ENCODE measurements around the gene CTRB1. TPM values are rescaled to one million over a fixed set of nuclear protein-coding genes. Genes with fewer than 3 reads are reported as not detected.

CTRB1 gene
- total and polyA plus RNA-seq, 2 of the 13 experiments (the other 11 are each of a cell fraction or from before 2014, with no cell fraction given) = not detected

DNA sequence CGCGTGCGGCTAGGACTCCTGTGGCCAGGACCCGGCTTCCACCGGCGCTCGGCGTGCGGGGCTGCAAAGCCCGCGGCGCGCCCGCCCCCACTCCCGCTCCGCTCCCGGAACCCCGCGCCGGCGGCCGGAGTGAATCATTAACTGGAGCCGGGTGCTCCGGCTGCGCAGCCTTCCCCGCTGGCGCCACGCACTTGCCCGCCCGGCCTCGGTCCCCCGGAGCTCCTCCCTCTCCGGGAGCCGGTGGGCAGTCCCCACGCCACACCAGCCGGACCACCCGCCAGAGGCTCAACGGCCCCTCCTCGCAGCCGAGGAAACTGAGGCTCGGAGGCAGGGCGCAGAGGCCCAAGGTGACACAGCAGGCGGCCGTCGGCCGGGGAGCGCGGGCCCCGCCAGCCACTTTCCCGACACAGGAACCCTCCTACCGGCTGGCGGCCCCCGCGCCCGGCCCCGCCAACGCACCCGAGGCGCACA, 32.1 kb downstream of the CTRB1 start:
- BruUV-seq (replicated peaks) = no TSS peak
- peaks cover 84% of the 10 kb centered on the region for H3K4me1 ChIP-seq (ENCODE audit: insufficient read depth, low read length)
- H3K4me2 ChIP-seq (ENCODE audit: low read depth, low read length) = peak overlapping the region; percentile 84
- H3K79me2 ChIP-seq (ENCODE audit: insufficient read depth, low read length) = peaks cover 90% of the 10 kb centered on the region
- H4K20me1 ChIP-seq (ENCODE audit: insufficient read depth, low read length) = peaks cover 40% of the 10 kb centered on the region
- in situ Hi-C loops (cut with HindIII; ENCODE audit: extremely low pct_ligation_motif_present, low pct_unique_long_range_greater_than_20kb) (no loop called here), intact Hi-C loops (cut with micrococcal nuclease; ENCODE audit: unreplicated experiment) (loop anchor here (5.0 kb wide), 1 partner anchor 136 kb away; no protein-coding TSS in a partner anchor)
- H3K27me3 ChIP-seq (ENCODE audit: control insufficient read depth in 1 of 2, insufficient read depth in 2 of 2, low read length in 2 of 2) = no peaks in the 10 kb centered on the region; a peak in 1 of 5 replicates
- FAIRE-seq (no peak), ATAC-seq (peak; percentile 63), DNase-seq (ENCODE audit: low spot score) (peak; percentile 70)
- peak overlapping the region; percentile 99 for H3K9ac ChIP-seq (ENCODE audit: insufficient read depth, low read depth, low read length)
- no peaks in the 10 kb centered on the region for H3K9me3 ChIP-seq (ENCODE audit: low read length)
- POLR2A ChIA-PET = interaction anchor here (0.6 to 14.7 kb wide), 9 partner anchors 12 to 136 kb away, joined by 3 to 312 read pairs (median 9); no protein-coding TSS in a partner anchor
- peaks cover 0 to 7% of the 10 kb centered on the region in 2 experiments; a peak in 2 of 5 replicates for H3K36me3 ChIP-seq (replicated peaks in 1 of 2; ENCODE audit: control insufficient read depth in 1 of 2, insufficient read depth in 2 of 2, low read length in 2 of 2)
- H3K27ac ChIP-seq (ENCODE audit: extremely low read length, insufficient read depth, low read length) = peak overlapping the region; percentile 97
- H2AFZ ChIP-seq (ENCODE audit: low read length) = no peak overlapping the region
- CTCF ChIA-PET (ENCODE audit: low intra/inter-chr PET ratio, low total read pairs) = no interaction called here
- H3K4me3 ChIP-seq (replicated peaks in 1 of 3; ENCODE audit: insufficient read depth in 1 of 3, low read depth in 2 of 3, low read length in 3 of 3) = peak overlapping the region; percentile 76 to 87 (median 86)
- WGBS (ENCODE audit: low lambda C conversion rate) = under 1% methylated on average over 29 of the region's 59 CpGs
- no peak for TF ChIP-seq TOE1 (CRISPR knock-in tag; IDR thresholded peaks at IDR 0.05)
- peak; percentile 39; the same call in 1 of the 2 replicates for TF ChIP-seq NR2C2 (CRISPR knock-in tag; IDR thresholded peaks at IDR 0.05; ENCODE audit: borderline replicate concordance)
- TF ChIP-seq, protein P1, sequence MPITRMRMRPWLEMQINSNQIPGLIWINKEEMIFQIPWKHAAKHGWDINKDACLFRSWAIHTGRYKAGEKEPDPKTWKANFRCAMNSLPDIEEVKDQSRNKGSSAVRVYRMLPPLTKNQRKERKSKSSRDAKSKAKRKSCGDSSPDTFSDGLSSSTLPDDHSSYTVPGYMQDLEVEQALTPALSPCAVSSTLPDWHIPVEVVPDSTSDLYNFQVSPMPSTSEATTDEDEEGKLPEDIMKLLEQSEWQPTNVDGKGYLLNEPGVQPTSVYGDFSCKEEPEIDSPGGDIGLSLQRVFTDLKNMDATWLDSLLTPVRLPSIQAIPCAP (CRISPR knock-in tag; IDR thresholded peaks at IDR 0.05; ENCODE audit: low read depth) = no peak
- TF ChIP-seq ZNF703 (CRISPR knock-in tag; IDR thresholded peaks at IDR 0.05; ENCODE audit: borderline replicate concordance) = peak; percentile 60; the same call in 1 of the 2 replicates
- peak; percentile 36; the same call in 1 of the 2 replicates for TF ChIP-seq ZNF224 (CRISPR knock-in tag; IDR thresholded peaks at IDR 0.05)
- TF ChIP-seq SMARCC2 (IDR thresholded peaks at IDR 0.05) = no peak
- no peak for TF ChIP-seq ZFAT (CRISPR knock-in tag; conservative IDR thresholded peaks at IDR 0.05)
- TF ChIP-seq, protein P2, sequence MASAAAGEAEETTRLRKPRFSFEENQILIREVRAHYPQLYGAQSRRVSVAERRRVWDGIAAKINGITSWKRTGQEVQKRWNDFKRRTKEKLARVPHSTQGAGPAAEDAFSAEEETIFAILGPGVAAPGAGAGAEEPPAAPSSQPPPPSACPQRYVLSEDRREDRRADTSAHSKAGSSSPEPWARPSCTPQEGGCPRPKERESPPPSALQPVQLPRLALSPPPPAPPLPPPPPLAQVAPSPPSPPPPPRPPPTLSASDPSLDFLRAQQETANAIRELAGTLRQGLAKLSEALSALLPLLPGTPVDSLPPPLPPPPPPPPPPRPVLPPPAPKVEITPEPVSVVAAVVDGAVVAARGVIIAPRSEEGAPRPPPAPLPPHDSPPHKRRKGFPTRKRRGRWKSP (CRISPR knock-in tag; IDR thresholded peaks at IDR 0.05) = peak; percentile 61; the same call in 1 of the 2 replicates
- peak; percentile 42 for TF ChIP-seq HNRNPK (IDR thresholded peaks at IDR 0.05; ENCODE audit: low read depth, low read length, poor library complexity, severe bottlenecking)
- TF ChIP-seq PCBP1 (IDR thresholded peaks at IDR 0.05; ENCODE audit: borderline replicate concordance, low read depth, low read length) = no peak
- TF ChIP-seq, protein P3, sequence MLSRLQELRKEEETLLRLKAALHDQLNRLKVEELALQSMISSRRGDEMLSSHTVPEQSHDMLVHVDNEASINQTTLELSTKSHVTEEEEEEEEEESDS (CRISPR knock-in tag; IDR thresholded peaks at IDR 0.05; ENCODE audit: borderline replicate concordance) = no peak
- peak; percentile 28; the same call in 1 of the 2 replicates for TF ChIP-seq ZNF546 (CRISPR knock-in tag; conservative IDR thresholded peaks at IDR 0.05)
- 0 out of 2 replicates have a peak, but pooled peaks have one; percentile 58 for TF ChIP-seq ZNF891 (CRISPR knock-in tag; IDR thresholded peaks at IDR 0.05)
- no peak for TF ChIP-seq NFE2L2 (IDR thresholded peaks at IDR 0.05; ENCODE audit: low read length)
- no peak for TF ChIP-seq JUNB (CRISPR knock-in tag; IDR thresholded peaks at IDR 0.05; ENCODE audit: borderline replicate concordance)
- TF ChIP-seq ZNF138 (CRISPR knock-in tag; IDR thresholded peaks at IDR 0.05; ENCODE audit: low read depth) = no peak; the same call in none of the 2 replicates
- TF ChIP-seq HMG20B (CRISPR knock-in tag; conservative IDR thresholded peaks at IDR 0.05) = no peak
- TF ChIP-seq, protein P4, sequence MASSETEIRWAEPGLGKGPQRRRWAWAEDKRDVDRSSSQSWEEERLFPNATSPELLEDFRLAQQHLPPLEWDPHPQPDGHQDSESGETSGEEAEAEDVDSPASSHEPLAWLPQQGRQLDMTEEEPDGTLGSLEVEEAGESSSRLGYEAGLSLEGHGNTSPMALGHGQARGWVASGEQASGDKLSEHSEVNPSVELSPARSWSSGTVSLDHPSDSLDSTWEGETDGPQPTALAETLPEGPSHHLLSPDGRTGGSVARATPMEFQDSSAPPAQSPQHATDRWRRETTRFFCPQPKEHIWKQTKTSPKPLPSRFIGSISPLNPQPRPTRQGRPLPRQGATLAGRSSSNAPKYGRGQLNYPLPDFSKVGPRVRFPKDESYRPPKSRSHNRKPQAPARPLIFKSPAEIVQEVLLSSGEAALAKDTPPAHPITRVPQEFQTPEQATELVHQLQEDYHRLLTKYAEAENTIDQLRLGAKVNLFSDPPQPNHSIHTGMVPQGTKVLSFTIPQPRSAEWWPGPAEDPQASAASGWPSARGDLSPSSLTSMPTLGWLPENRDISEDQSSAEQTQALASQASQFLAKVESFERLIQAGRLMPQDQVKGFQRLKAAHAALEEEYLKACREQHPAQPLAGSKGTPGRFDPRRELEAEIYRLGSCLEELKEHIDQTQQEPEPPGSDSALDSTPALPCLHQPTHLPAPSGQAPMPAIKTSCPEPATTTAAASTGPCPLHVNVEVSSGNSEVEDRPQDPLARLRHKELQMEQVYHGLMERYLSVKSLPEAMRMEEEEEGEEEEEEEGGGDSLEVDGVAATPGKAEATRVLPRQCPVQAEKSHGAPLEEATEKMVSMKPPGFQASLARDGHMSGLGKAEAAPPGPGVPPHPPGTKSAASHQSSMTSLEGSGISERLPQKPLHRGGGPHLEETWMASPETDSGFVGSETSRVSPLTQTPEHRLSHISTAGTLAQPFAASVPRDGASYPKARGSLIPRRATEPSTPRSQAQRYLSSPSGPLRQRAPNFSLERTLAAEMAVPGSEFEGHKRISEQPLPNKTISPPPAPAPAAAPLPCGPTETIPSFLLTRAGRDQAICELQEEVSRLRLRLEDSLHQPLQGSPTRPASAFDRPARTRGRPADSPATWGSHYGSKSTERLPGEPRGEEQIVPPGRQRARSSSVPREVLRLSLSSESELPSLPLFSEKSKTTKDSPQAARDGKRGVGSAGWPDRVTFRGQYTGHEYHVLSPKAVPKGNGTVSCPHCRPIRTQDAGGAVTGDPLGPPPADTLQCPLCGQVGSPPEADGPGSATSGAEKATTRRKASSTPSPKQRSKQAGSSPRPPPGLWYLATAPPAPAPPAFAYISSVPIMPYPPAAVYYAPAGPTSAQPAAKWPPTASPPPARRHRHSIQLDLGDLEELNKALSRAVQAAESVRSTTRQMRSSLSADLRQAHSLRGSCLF (CRISPR knock-in tag; IDR thresholded peaks at IDR 0.05; ENCODE audit: borderline replicate concordance) = no peak
